ENCODE data around the gene DDX19B. TPM values are rescaled to one million over a fixed set of nuclear protein-coding genes. Genes with fewer than 3 reads are reported as not detected.

DDX19B gene
- total and polyA plus RNA-seq, 8 donors = 9.8 to 34.3 (median 23.1) TPM

- TF ChIP-seq EP300 (IDR thresholded peaks at IDR 0.05) (no peak), POLR2A (IDR thresholded peaks at IDR 0.05) (no peak), POLR2AphosphoS5 (IDR thresholded peaks at IDR 0.05) (no peak), CTCF (IDR thresholded peaks at IDR 0.05) (no peak)
- Histone ChIP-seq H3K27ac (peak overlapping the region in 4 of 5 donors; percentile 88 to 97 (median 94)), H3K4me1 (peaks cover 15 to 36% (median 26%) of the 10 kb centered on the region in 4 donors), H3K27me3 (no peaks in the 10 kb centered on the region), H3K9me3 (no peaks in the 10 kb centered on the region), H3K4me3 (peak overlapping the region; percentile 61 to 85 (median 71)), H3K36me3 (peaks cover 0 to 18% (median 15%) of the 10 kb centered on the region in 4 donors)
- DNase-seq = no peak
- 81 to 89% (median 83%) methylated on average over 10 of the region's 10 CpGs for WGBS, 5 donors
- intact Hi-C loops (cut with DNase I; ENCODE audit: low total_unique reads) = no loop called here
These were observed 46.9 kb downstream of the DDX19B start for GRCh38 chr16:70345840-70346239.

GRCh38 chr16:70348991-70349390 lies 50.0 kb downstream of the DDX19B start:
- Histone ChIP-seq H3K36me3 (peaks cover 5 to 47% (median 47%) of the 10 kb centered on the region in 4 donors), H3K27me3 (no peaks in the 10 kb centered on the region), H3K27ac (no peak overlapping the region), H3K9me3 (no peaks in the 10 kb centered on the region), H3K4me1 (peaks cover 15 to 36% (median 26%) of the 10 kb centered on the region in 4 donors), H3K4me3 (no peak overlapping the region)
- intact Hi-C loops (cut with DNase I; ENCODE audit: low total_unique reads) = no loop called here
- 57 to 81% (median 74%) methylated on average over 2 of the region's 2 CpGs for WGBS, 5 donors
- peak in 1 of 2 donors; percentile 28 for DNase-seq
- TF ChIP-seq POLR2AphosphoS5 (IDR thresholded peaks at IDR 0.05) (no peak), EP300 (IDR thresholded peaks at IDR 0.05) (no peak), POLR2A (IDR thresholded peaks at IDR 0.05) (no peak), CTCF (IDR thresholded peaks at IDR 0.05) (no peak)

GRCh38 chr16:70349783-70350182 lies 50.8 kb downstream of the DDX19B start:
- H3K4me1 ChIP-seq = peaks cover 15 to 36% (median 26%) of the 10 kb centered on the region in 4 donors
- no peak overlapping the region for H3K27ac ChIP-seq
- no peaks in the 10 kb centered on the region for H3K9me3 ChIP-seq
- no peak overlapping the region for H3K4me3 ChIP-seq
- 68 to 84% (median 77%) methylated on average over 2 of the region's 2 CpGs for WGBS, 5 donors
- DNase-seq = no peak
- peaks cover 5 to 55% (median 54%) of the 10 kb centered on the region in 4 donors for H3K36me3 ChIP-seq
- no peaks in the 10 kb centered on the region for H3K27me3 ChIP-seq
- no peak for TF ChIP-seq POLR2AphosphoS5 (IDR thresholded peaks at IDR 0.05)
- TF ChIP-seq POLR2A (IDR thresholded peaks at IDR 0.05) = no peak
- no peak for TF ChIP-seq CTCF (IDR thresholded peaks at IDR 0.05)
- TF ChIP-seq EP300 (IDR thresholded peaks at IDR 0.05) = no peak
- intact Hi-C loops (cut with DNase I; ENCODE audit: low total_unique reads) = no loop called here

- H3K4me1 ChIP-seq = no peaks in the 10 kb centered on the region
- no peaks in the 10 kb centered on the region for H3K9me3 ChIP-seq
- DNase-seq = no peak
- intact Hi-C loops (cut with DNase I; ENCODE audit: low total_unique reads) = no loop called here
- H3K27ac ChIP-seq = no peak overlapping the region
- H3K27me3 ChIP-seq = no peaks in the 10 kb centered on the region
- peaks cover 81 to 100% (median 100%) of the 10 kb centered on the region in 4 donors for H3K36me3 ChIP-seq
- TF ChIP-seq CTCF (IDR thresholded peaks at IDR 0.05) (no peak), POLR2AphosphoS5 (IDR thresholded peaks at IDR 0.05) (no peak), EP300 (IDR thresholded peaks at IDR 0.05) (no peak), POLR2A (IDR thresholded peaks at IDR 0.05) (no peak)
- no peak overlapping the region for H3K4me3 ChIP-seq
- WGBS, 5 donors = 81 to 87% (median 85%) methylated on average over 7 of the region's 7 CpGs
These were observed 60.6 kb downstream of the DDX19B start for GRCh38 chr16:70359552-70359951.

Data from stomach (tissue), 9 donors.